Measurements from ENCODE around the gene NELL2.
A peak's percentile ranks its signal among the peaks of the same experiment; 100 is the strongest.

NELL2 gene

DNA sequence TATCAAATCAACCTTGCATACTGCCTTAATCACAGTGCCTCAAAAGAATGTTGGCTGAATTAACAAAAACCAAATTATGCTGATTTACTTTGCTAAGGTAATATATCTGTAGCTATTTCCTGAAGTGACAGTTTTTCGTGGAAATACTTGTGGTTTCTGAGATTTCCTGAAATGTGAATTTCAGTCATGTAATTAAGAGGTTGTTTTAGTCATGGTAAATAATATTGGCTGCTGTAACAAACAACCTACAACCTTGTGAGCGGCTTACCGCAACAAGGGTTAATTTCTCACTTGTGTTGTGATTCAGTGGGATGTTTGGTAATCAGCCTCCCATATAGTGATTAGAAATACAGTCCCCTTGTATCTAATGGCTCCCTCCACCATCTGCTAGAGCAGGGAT is 387.9 kb downstream of the NELL2 start:
- TF ChIP-seq, protein P1, sequence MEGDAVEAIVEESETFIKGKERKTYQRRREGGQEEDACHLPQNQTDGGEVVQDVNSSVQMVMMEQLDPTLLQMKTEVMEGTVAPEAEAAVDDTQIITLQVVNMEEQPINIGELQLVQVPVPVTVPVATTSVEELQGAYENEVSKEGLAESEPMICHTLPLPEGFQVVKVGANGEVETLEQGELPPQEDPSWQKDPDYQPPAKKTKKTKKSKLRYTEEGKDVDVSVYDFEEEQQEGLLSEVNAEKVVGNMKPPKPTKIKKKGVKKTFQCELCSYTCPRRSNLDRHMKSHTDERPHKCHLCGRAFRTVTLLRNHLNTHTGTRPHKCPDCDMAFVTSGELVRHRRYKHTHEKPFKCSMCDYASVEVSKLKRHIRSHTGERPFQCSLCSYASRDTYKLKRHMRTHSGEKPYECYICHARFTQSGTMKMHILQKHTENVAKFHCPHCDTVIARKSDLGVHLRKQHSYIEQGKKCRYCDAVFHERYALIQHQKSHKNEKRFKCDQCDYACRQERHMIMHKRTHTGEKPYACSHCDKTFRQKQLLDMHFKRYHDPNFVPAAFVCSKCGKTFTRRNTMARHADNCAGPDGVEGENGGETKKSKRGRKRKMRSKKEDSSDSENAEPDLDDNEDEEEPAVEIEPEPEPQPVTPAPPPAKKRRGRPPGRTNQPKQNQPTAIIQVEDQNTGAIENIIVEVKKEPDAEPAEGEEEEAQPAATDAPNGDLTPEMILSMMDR (conservative IDR thresholded peaks at IDR 0.05), result no peak
- no peak for TF ChIP-seq ZFX (IDR thresholded peaks at IDR 0.05)

DNA sequence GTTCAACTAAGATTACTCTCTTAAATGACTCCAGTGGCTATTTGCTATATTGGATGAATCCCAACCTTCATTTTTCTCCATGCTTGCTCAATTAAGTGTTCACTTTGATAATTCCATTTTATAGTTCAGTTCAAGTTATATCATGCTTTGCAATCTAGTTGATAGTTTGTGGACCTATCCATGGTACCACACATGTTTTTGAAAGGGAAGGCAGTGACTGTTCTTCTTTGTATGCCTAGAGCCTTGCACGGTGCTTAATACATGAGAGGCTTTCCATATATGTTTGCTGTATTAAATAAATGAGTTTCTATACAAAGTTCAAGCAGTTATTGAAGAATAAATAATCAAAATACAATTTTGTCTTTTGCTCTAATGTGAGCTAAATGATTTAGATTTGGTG is 391.3 kb downstream of the NELL2 start:
- TF ChIP-seq ZFX (IDR thresholded peaks at IDR 0.05), result no peak
- TF ChIP-seq, protein P1 (conservative IDR thresholded peaks at IDR 0.05), result no peak
- H3K27ac ChIP-seq, result no peak overlapping the region

More for the DNA sequence above, 387.9 kb downstream of the NELL2 start:
- no peak overlapping the region for H3K27ac ChIP-seq

DNA sequence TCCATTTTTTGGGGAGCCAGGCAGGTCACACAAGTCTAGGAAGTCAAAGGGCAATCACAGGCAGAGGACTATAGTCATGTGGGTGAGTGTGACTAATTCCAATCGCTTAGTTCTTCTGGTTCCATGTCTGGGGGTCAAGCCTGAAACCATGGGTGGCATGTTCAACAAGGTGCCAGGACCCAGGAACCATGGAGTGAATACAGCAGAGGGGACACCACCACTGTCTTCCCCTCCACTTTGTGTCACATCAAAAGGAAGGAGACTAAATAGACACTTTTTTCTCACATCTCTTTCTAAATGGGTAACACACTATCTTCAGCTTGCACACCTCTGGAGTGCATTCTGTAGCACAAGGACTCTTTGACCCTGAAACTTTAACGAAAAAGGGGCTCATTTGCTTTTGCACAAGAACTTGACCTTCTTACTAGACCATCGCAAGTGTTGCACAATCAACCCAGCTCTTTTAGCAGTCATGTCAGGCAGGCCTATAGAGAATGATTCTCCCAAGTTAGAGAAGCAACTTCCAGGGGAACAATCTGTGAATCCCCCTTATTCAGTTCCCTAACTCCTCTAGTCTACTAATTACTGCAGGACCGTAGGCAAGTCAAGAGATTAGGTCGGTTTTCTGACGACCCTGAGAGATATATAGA is 398.7 kb downstream of the NELL2 start:
- TF ChIP-seq ZFX (IDR thresholded peaks at IDR 0.05), result no peak
- TF ChIP-seq, protein P1 (conservative IDR thresholded peaks at IDR 0.05), result no peak
- H3K27ac ChIP-seq, result no peak overlapping the region

DNA sequence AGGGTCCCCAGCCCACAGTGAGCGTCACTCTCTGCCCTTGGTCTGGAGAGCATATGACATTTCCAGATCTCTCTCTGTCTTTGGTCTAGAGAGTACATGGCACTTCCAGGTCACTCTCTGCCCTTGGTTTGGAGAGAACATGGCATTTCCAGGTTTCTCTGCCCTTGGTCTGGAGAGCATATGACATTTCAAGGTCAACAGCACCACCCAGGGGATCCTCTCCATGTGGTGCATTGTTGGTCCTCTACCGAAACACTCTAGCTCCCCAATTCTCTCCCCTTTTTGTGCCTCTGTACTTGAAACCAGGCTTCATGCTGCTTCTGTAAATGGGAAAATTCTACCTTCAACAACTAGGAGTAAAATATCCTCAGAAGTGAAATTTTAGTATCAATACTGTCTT is 399.4 kb downstream of the NELL2 start:
- H3K27ac ChIP-seq, result no peak overlapping the region
- TF ChIP-seq ZFX (IDR thresholded peaks at IDR 0.05), result no peak
- TF ChIP-seq, protein P1 (conservative IDR thresholded peaks at IDR 0.05), result no peak

DNA sequence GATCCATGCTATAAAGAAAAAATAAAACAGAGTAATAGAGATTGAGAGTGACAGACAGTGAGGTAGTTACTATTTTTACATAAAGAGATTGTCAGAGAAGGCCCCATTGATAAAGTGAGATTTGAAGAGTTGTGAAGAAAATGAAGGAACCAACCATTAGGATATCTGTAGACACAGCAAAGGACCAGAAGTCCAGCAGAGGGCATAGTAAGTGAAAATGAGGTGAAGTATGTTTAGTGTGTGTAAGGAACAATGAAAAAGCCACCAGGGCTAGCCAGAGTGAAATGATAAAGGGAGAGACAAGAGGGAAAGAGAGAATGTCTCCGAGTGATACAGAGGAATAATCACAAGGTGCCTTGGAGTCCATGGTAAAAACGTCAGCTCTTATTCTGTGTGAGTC is 411.0 kb downstream of the NELL2 start:
- no peak for TF ChIP-seq ZFX (IDR thresholded peaks at IDR 0.05)
- TF ChIP-seq, protein P1 (conservative IDR thresholded peaks at IDR 0.05), result peak; percentile 31
- H3K27ac ChIP-seq, result no peak overlapping the region

DNA sequence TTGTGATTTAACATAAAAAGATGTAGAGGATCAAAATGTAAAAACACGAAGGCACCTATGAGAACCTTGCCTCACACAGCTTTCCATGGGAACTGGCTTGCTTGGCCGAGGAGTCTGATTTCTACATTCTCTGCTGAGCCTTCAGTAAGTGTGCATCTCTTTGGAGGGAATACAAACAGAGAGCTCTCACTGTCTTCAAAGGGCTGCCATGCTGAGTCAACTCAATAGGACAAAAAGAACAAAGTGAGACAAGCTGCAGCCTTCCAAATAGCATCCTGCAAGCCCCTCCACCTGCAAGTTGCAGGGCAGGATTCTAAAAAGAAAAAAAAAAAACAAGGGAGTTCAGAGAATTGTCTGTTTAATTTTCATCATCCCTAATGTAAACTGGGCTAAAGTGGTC is 411.9 kb downstream of the NELL2 start:
- TF ChIP-seq, protein P1 (conservative IDR thresholded peaks at IDR 0.05), result no peak
- no peak for TF ChIP-seq ZFX (IDR thresholded peaks at IDR 0.05)

DNA sequence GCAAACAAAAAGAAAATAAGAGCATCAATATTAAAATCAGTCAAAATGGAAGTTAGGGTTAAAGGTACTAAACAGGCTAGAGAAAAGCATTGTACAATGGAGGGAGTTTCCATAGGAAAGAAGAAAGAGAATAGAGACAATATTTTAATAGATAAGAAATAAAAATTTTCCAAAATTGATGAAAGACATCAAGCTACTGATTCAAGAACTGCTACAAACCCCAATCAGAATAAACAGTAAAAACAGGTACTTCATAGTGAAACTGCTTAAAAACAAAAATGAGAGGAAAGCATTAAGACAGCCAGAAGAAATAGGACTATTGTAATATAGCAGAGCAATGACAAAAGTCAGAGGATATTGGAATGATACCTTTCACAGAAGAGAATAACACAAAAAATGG is 413.4 kb downstream of the NELL2 start:
- H3K27ac ChIP-seq, result no peak overlapping the region
- TF ChIP-seq, protein P1 (conservative IDR thresholded peaks at IDR 0.05), result no peak
- TF ChIP-seq ZFX (IDR thresholded peaks at IDR 0.05), result no peak

More for the DNA sequence above, 411.9 kb downstream of the NELL2 start:
- H3K27ac ChIP-seq, result no peak overlapping the region
